Camera-type eye (tissue), 1 donor: ENCODE measurements around the gene RGS21. TPM values are rescaled to one million over a fixed set of nuclear protein-coding genes. Genes with fewer than 3 reads are reported as not detected.

ENCODE experiments used
- total RNA-seq: library from RNA; depleted of rRNA; stranded (reverse); fragments of >200 nt; gene quantifications from one replicate; pipeline ENCODE4 v1.2.3, GENCODE V29; 2014

Gene RGS21
- not detected for total RNA-seq

GRCh38 chr1:192316942-192317450 is at the start of gene RGS21:
Gene RGS21, plus strand, starts transcription at chr1:192316992. Its CDS starts 26,045 bp downstream, at chr1:192343037.

Other genes with a start within 250 kb of the RGS21 start
- gene RGS18, start 158.5 kb upstream of the RGS21 start, total RNA-seq, result 3.4 TPM